RPMI7951 (cell line): ENCODE measurements around the gene SALL4. TPM values are rescaled to one million over a fixed set of nuclear protein-coding genes. Genes with fewer than 3 reads are reported as not detected.
"Not testable (repeated sequence)": the region's sequence is repeated elsewhere in the genome, so short reads cannot be mapped to it uniquely, and the experiment has no call there.

Experiments used
- DNase-seq: peaks from one replicate; pipeline ENCODE4 v3.0.0-alpha.2; 2012; ENCODE audit warnings: low read depth
- total RNA-seq: library from RNA; depleted of rRNA; stranded (reverse); fragments of >200 nt; shearing (Covaris generic); gene quantifications from 2 replicates; pipeline ENCODE4 v1.2.3, GENCODE V29; 2014; rRNA removed

SALL4 gene
- total RNA-seq, 1 experiment from 2014 or later: 2.3 TPM

- DNase-seq: not testable (repeated sequence)
These were observed 64.1 kb downstream of the SALL4 start for GRCh38 chr20:51738261-51738660.

- no peak for DNase-seq
These were observed 65.4 kb downstream of the SALL4 start for GRCh38 chr20:51736947-51737346.

GRCh38 chr20:51735728-51736600, 66.4 kb downstream of the SALL4 start:
- no peak for DNase-seq

- DNase-seq: no peak
These were observed 67.2 kb downstream of the SALL4 start for GRCh38 chr20:51734876-51735720.

GRCh38 chr20:51733070-51733469, 69.3 kb downstream of the SALL4 start:
- DNase-seq: no peak

Other genes starting within 250 kb of the SALL4 start
- 18.7 and 19.9 TPM in 2 replicates for gene ATP9A, start 34.1 kb downstream of the SALL4 start, total RNA-seq